Effector memory CD8-positive, alpha-beta T cell (primary cell): ENCODE measurements around the gene CLDND1.

Source experiments
- ATAC-seq: fragments of 150-1000 bp; cut with Tn5 transposase; replicated peaks from 2 replicates; pipeline ENCODE4 v1.10.0; 2021; ENCODE audit warnings: mild to moderate bottlenecking, moderate library complexity
- DNase-seq, 3 experiments: peaks; one replicate each; pipeline ENCODE4 v3.0.0; 2021
- H3K27ac Mint-ChIP-seq, 2 donors: one replicate each; pipeline ENCODE4 v1.8.0; 2022; ENCODE audit warnings: mild to moderate bottlenecking in 2 of 2, mixed read lengths in 2 of 2, moderate library complexity in 2 of 2
- H3K27me3 Mint-ChIP-seq, 2 donors: one replicate each; pipeline ENCODE4 v1.8.0; 2022; ENCODE audit warnings: mixed read lengths in 2 of 2
- H3K36me3 Mint-ChIP-seq: one replicate; pipeline ENCODE4 v1.8.0; 2022; ENCODE audit warnings: mild to moderate bottlenecking, moderate library complexity, mixed read lengths; ENCODE audit not compliant: insufficient read depth
- H3K4me1 Mint-ChIP-seq, 2 donors: one replicate each; pipeline ENCODE4 v1.8.0; 2022; ENCODE audit warnings: low read depth in 2 of 2, mixed read lengths in 2 of 2
- H3K4me3 Mint-ChIP-seq, 2 donors: one replicate each; pipeline ENCODE4 v1.8.0; 2022; ENCODE audit warnings: mild to moderate bottlenecking in 2 of 2, mixed read lengths in 2 of 2, moderate library complexity in 2 of 2
- H3K9me3 Mint-ChIP-seq, 2 donors: one replicate each; pipeline ENCODE4 v1.8.0; 2022; ENCODE audit warnings: mixed read lengths in 2 of 2

Gene CLDND1

DNA sequence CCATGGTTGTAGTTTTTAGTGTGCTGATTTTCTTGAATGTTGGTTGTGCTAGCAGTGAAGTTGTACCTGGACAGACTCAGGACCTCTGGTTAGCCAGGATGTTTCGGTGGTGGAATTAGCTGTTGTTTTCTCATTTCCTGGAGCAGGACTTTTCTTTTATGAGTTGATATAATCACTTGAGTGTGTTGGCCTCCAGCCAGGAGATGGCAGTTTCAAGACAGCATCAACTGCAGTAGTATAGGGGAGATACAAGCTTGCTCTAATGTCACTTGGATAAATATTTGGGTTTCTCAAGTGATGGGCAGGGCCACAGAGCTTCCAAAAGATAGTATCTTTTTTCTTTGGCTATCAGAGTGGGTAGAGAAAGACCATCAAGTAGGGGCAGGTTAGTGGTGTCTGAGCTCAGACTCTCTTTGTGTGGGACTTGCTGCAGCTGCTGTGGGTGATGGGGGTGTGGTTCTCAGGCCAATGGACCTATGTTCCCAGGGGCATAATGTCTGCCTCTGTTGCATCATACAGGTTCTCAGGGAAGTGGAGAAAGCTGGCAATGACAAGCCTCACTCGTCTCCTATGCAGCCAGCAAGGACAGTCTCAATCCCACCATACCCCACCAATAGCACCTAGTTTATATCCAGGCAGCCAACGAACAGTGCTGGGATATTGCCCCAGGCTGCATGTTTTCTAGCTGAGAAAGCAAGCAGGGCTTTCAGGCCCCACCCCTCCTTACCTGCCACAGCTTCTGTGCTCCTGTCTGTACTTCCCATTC is 39.8 kb downstream of the CLDND1 start:
- peaks cover 0 to 3% of the 10 kb centered on the region in 2 donors for H3K4me1 Mint-ChIP-seq
- no peaks in the 10 kb centered on the region for H3K36me3 Mint-ChIP-seq
- H3K9me3 Mint-ChIP-seq: peaks cover 11 to 18% of the 10 kb centered on the region in 2 donors
- H3K4me3 Mint-ChIP-seq: no peak overlapping the region
- peaks cover 0 to 15% of the 10 kb centered on the region in 2 donors for H3K27me3 Mint-ChIP-seq
- ATAC-seq: no peak
- no peak overlapping the region for H3K27ac Mint-ChIP-seq
- no peak for DNase-seq
